ENCODE results near the gene MT1F. TPM values are rescaled to one million over a fixed set of nuclear protein-coding genes. Genes with fewer than 3 reads are reported as not detected.

MT1F gene
- total RNA-seq, 1 experiment from 2014 or later = 2.1 TPM

GRCh38 chr16:56634715-56635440 is 22.9 kb upstream of the MT1F start:
- Histone ChIP-seq H3K4me3 (ENCODE audit: low read depth in 2 of 2, low read length in 2 of 2) (no peak overlapping the region), H3K27me3 (ENCODE audit: control insufficient read depth, insufficient read depth, low read length) (no peaks in the 10 kb centered on the region), H3K27ac (ENCODE audit: low read length) (no peak overlapping the region), H3K4me1 (ENCODE audit: control insufficient read depth, insufficient read depth, low read length) (peaks cover 14% of the 10 kb centered on the region; the same call in 1 of the 2 replicates), H3K9me3 (ENCODE audit: control insufficient read depth, insufficient read depth, low read depth, low read length) (no peaks in the 10 kb centered on the region), H3K36me3 (ENCODE audit: control insufficient read depth, insufficient read depth, low read length) (no peaks in the 10 kb centered on the region)
- POLR2A ChIA-PET = no interaction called here
- TF ChIP-seq SIN3A (IDR thresholded peaks at IDR 0.05; ENCODE audit: borderline replicate concordance, insufficient read depth, low read depth, low read length) (no peak), REST (IDR thresholded peaks at IDR 0.05; ENCODE audit: insufficient read depth in 1 of 2, low read depth in 2 of 2, low read length in 1 of 2) (no peak), TCF7L2 (IDR thresholded peaks at IDR 0.05; ENCODE audit: low read depth, low read length) (no peak), POLR2AphosphoS5 (IDR thresholded peaks at IDR 0.05; ENCODE audit: low read depth, low read length) (no peak), CTCF (IDR thresholded peaks at IDR 0.05) (no peak)
- BruUV-seq (replicated peaks) = no TSS peak
- ATAC-seq = no peak
- CTCF ChIA-PET = no interaction called here
- in situ Hi-C loops (cut with HindIII; ENCODE audit: low pct_unique_long_range_greater_than_20kb, low sequenced_read_pairs) = no loop called here
- intact Hi-C loops (cut with micrococcal nuclease; ENCODE audit: unreplicated experiment) = no loop called here
- no peak for DNase-seq (ENCODE audit: low read depth, low spot score)

GRCh38 chr16:56635441-56635967 is 22.3 kb upstream of the MT1F start:
- Histone ChIP-seq H3K4me1 (ENCODE audit: control insufficient read depth, insufficient read depth, low read length) (peaks cover 14% of the 10 kb centered on the region; the same call in 1 of the 2 replicates), H3K27me3 (ENCODE audit: control insufficient read depth, insufficient read depth, low read length) (no peaks in the 10 kb centered on the region), H3K4me3 (ENCODE audit: low read depth in 2 of 2, low read length in 2 of 2) (no peak overlapping the region), H3K36me3 (ENCODE audit: control insufficient read depth, insufficient read depth, low read length) (no peaks in the 10 kb centered on the region), H3K27ac (ENCODE audit: low read length) (no peak overlapping the region), H3K9me3 (ENCODE audit: control insufficient read depth, insufficient read depth, low read depth, low read length) (no peaks in the 10 kb centered on the region)
- no peak for DNase-seq (ENCODE audit: low read depth, low spot score)
- TF ChIP-seq REST (IDR thresholded peaks at IDR 0.05; ENCODE audit: insufficient read depth in 1 of 2, low read depth in 2 of 2, low read length in 1 of 2) (no peak), SIN3A (IDR thresholded peaks at IDR 0.05; ENCODE audit: borderline replicate concordance, insufficient read depth, low read depth, low read length) (no peak), TCF7L2 (IDR thresholded peaks at IDR 0.05; ENCODE audit: low read depth, low read length) (no peak), CTCF (IDR thresholded peaks at IDR 0.05) (no peak), POLR2AphosphoS5 (IDR thresholded peaks at IDR 0.05; ENCODE audit: low read depth, low read length) (no peak)
- in situ Hi-C loops (cut with HindIII; ENCODE audit: low pct_unique_long_range_greater_than_20kb, low sequenced_read_pairs) = no loop called here
- intact Hi-C loops (cut with micrococcal nuclease; ENCODE audit: unreplicated experiment) = no loop called here
- ChIA-PET POLR2A (no interaction called here), CTCF (no interaction called here)
- BruUV-seq (replicated peaks) = no TSS peak
- no peak for ATAC-seq

Measured in Panc1 (cell line).